GM21723 (cell line): ENCODE data around the gene ERVK3-1.

ENCODE experiments used
- ATAC-seq: cut with Tn5 transposase; IDR thresholded peaks from one replicate; pipeline ENCODE4 v1.9.1; 2021; ENCODE audit warnings: mild to moderate bottlenecking, moderate library complexity; ENCODE audit not compliant: unreplicated experiment

The ERVK3-1 gene

GRCh38 chr19:58357481-58358145, 52.4 kb downstream of the ERVK3-1 start:
- ATAC-seq: no peak

- ATAC-seq: peak; percentile 31
These were observed 56.7 kb downstream of the ERVK3-1 start for GRCh38 chr19:58361900-58362271.

- ATAC-seq: peak; percentile 85
These were observed 57.3 kb downstream of the ERVK3-1 start, which contains the start of gene ZNF497 for GRCh38 chr19:58362272-58362994. Gene ZNF497 (minus strand): TSS chr19:58362751. CDS start chr19:58357635, 5,116 bp downstream.

GRCh38 chr19:58364146-58364545, 59.0 kb downstream of the ERVK3-1 start:
- no peak for ATAC-seq
